RWPE1 (cell line): Measurements from ENCODE around the gene PCDH15.
A peak's percentile ranks its signal among the peaks of the same experiment; 100 is the strongest.
"Not testable (repeated sequence)": the region's sequence is repeated elsewhere in the genome, so short reads cannot be mapped to it uniquely, and the experiment has no call there.

Source experiments
- CTCF ChIA-PET: fragments of 350-600 bp; sonication (Branson Sonifier 250); formaldehyde crosslinking; extraction: SDS; loops from one replicate; lab custom pipeline; 2021; lab: Yijun Ruan, JAX
- POLR2A ChIA-PET: fragments of 400-600 bp; formaldehyde crosslinking; extraction: SDS; loops from one replicate; lab custom pipeline; 2020; ENCODE audit warnings: antibody characterized with exemption; ENCODE audit not compliant: low non-redundant PET; lab: Yijun Ruan, JAX
- DNase-seq: peaks from one replicate; pipeline ENCODE4 v3.0.0; 2012; ENCODE audit warnings: low spot score
- H3K27ac ChIP-seq: fragments of 450-650 bp; 2 replicates; pipeline ENCODE4 v1.5.1; 2017
- TF ChIP-seq, protein P1 (sequence below): fragments of 450-650 bp; conservative IDR thresholded peaks from 2 replicates; pipeline ENCODE4 v1.5.1; 2017; ENCODE audit warnings: low read depth, mild to moderate bottlenecking

The PCDH15 gene

DNA sequence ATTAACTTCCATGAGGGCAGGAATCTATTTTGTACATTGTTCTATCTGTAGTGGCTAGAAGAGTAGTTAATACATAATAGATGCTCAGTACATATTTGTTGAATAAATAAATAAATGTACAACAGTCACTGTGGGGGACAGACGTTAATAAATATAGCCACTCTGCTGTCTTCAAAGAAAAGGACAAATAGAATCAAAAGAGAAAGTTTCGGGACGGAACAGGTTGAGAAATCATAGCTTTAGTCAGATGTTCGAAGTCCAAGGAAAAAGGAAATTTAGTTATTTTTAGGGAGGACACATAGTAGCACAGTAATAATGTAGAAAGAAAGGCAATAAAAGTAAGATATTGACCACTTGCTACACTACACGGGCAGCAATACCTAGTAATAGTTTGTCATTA, 861.4 kb downstream of the PCDH15 start:
- TF ChIP-seq, protein P1, sequence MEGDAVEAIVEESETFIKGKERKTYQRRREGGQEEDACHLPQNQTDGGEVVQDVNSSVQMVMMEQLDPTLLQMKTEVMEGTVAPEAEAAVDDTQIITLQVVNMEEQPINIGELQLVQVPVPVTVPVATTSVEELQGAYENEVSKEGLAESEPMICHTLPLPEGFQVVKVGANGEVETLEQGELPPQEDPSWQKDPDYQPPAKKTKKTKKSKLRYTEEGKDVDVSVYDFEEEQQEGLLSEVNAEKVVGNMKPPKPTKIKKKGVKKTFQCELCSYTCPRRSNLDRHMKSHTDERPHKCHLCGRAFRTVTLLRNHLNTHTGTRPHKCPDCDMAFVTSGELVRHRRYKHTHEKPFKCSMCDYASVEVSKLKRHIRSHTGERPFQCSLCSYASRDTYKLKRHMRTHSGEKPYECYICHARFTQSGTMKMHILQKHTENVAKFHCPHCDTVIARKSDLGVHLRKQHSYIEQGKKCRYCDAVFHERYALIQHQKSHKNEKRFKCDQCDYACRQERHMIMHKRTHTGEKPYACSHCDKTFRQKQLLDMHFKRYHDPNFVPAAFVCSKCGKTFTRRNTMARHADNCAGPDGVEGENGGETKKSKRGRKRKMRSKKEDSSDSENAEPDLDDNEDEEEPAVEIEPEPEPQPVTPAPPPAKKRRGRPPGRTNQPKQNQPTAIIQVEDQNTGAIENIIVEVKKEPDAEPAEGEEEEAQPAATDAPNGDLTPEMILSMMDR = no peak
- POLR2A ChIA-PET = no interaction called here
- CTCF ChIA-PET = no interaction called here
- DNase-seq = no peak
- H3K27ac ChIP-seq = no peak overlapping the region

DNA sequence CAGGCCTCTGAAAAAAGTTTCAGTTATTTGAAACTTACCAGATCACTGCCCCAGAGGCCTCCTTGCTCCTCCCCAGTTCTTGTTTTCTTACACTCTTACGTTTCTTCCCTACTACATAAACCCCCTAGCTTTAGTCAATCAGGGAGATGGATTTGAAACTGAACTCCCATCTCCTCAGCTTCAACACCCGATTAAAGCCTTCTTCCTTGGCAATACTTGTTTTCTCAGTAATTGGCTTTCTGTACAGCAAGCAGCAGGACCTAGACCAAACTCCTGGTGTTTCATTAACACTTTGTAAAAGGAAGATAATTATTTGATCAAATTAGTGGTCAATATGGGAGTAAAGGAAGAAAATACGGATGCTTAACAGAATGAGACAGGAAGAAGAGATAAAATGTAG, 870.4 kb downstream of the PCDH15 start:
- H3K27ac ChIP-seq = no peak overlapping the region
- POLR2A ChIA-PET = no interaction called here
- TF ChIP-seq, protein P1 = no peak
- CTCF ChIA-PET = no interaction called here
- no peak for DNase-seq

DNA sequence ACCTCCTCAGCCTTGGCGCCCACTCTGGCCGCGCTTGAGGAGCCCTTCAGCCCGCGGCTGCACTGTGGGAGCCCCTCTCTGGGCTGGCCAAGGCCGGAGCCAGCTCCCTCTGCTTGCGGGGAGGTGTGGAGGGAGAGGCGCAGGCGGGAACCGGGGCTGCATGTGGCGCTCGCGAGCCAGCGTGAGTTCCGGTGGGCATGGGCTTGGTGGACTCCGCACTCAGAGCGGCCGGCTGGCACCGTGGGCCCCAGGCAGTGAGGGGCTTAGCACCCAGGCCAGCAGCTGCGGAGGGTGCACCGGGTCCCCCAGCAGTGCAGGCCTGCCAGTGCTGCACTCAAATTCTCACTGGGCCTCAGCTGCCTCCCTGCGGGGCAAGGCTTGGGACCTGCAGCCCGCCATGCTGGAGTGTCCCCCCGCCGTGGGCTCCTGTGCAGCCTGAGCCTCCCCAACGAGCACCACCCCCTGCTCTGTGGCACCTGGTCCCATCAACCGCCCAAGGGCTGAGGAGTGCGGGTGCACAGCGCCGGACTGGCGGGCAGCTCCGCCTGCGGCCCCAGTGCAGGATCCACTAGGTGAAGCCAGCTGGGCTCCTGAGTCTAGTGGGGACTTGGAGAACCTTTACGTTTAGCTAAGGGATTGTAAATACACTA, 876.9 kb downstream of the PCDH15 start:
- CTCF ChIA-PET = interaction anchor here (0.6 kb wide), 1 partner anchor 534 kb away, joined by 3 read pairs; no protein-coding TSS in a partner anchor
- H3K27ac ChIP-seq, POLR2A ChIA-PET, DNase-seq: not testable (repeated sequence)

DNA sequence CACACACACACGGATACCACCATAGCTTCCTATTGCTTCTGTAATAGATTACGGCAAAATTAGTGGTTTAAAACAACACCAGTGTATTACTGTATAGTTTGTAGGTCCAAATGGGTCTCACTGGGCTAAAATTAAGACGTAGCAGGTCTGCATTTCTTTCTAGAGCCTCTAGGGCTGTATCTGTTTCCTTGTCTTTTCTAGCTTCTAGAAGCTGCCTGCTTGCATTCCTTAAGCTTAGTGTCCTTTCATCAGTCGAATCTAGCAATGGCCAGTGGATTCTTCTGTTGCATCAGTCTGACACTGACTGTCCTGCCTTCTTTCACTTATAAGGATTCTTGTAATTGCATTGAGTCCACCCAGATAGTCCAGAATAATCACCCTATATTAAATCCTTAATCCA, 882.3 kb downstream of the PCDH15 start:
- ChIA-PET POLR2A (no interaction called here), CTCF (no interaction called here)
- TF ChIP-seq, protein P1 = no peak
- DNase-seq = no peak
- no peak overlapping the region for H3K27ac ChIP-seq

- ChIA-PET CTCF (no interaction called here), POLR2A (no interaction called here)
- no peak overlapping the region for H3K27ac ChIP-seq
- TF ChIP-seq, protein P1 = no peak
- no peak for DNase-seq
These were observed 891.2 kb downstream of the PCDH15 start for GRCh38 chr10:53909791-53910190.

DNA sequence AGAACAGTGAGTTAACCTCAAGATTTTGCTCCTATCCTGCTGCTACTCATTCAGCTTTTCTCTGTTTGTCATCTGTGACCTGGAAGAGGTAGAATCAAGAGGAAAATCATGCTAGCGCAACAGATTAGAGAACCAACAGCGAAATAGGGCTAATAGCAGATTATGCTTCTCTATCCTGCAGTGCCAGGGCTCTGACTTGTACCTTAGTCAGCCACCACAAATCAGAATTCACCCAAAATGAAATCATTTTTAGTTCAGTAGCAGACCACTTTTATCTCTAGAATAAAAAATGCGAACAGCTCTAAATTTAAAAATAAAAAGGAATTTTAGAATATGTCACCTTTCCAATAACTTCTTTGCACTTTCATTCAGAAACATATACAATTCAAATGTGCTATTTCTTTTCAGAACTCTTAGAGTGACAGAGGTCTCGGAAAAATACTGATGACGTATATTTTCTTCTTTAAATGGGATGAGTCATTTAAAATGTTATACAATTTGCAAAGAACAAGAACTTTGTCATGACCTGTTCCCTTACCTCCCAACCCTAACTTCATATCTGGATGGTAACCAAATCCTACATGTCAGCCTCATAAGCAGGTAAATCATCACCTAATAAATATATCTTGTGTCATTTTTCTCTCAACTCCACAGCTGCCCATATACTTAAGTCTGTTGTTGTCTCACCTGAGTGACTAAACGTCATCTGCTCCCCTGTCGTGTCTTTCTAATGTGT, 896.4 kb downstream of the PCDH15 start:
- ChIA-PET CTCF (interaction anchor here (0.9 kb wide), 1 partner anchor 18 kb away, joined by 3 read pairs; no protein-coding TSS in a partner anchor), POLR2A (no interaction called here)
- peak; percentile 55 for DNase-seq
- TF ChIP-seq, protein P1 = no peak
- peak overlapping the region; percentile 75 for H3K27ac ChIP-seq

DNA sequence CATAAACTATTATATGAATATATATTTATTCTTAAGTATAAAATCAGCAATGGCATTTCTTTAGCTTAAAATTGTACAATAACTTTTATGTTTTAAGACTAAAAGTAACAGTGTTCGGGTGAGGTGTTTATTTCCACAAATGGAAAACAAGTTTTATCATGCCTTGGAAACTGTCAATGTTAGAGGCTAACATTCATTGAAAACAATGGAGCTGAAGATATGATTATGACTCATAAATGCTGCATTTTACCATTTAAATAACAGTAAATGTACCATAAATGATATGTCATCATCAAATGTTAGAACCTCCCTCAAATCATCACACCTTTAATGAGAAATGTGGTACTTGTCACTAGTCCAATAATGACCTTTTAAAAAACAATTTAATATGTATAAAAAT, 897.3 kb downstream of the PCDH15 start:
- DNase-seq = peak; percentile 13
- ChIA-PET CTCF (no interaction called here), POLR2A (no interaction called here)
- H3K27ac ChIP-seq = no peak overlapping the region
- TF ChIP-seq, protein P1 = no peak
